ENCODE measurements around the gene OR2A2.

OR2A2 gene

GRCh38 chr7:144142187-144142586 lies 32.8 kb downstream of the OR2A2 start:
- Histone ChIP-seq H3K4me3 (ENCODE audit: low read length) (no peak overlapping the region), H3K27me3 (ENCODE audit: insufficient read depth, low read length) (no peaks in the 10 kb centered on the region), H3K4me1 (ENCODE audit: insufficient read depth, low read length) (no peaks in the 10 kb centered on the region), H3K36me3 (ENCODE audit: insufficient read depth, low read depth, low read length) (no peaks in the 10 kb centered on the region), H3K27ac (ENCODE audit: low read length) (no peak overlapping the region), H3K9ac (ENCODE audit: low read depth, low read length) (no peak overlapping the region), H3K9me3 (ENCODE audit: insufficient read depth, low read depth, low read length) (peaks cover 5% of the 10 kb centered on the region)

DNA sequence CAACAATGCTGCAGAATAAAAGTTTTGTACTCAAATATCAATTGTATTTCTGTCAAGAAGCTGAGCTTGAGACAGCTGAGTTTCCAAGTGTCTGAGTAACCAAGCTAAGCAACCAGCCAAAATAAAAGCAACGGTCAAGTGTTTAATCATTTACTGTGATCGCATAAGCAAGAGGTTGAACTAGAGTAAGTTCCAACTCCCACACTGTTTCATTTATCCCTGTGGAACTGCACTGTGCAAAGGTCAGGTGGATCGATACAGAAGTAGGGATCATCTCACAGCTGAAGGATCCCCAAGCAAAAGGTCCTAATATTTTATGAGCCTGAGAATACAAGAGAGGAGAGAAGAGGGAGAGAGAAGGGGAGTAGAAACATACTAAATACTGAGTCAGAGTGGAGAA lies 35.0 kb downstream of the OR2A2 start:
- H3K27me3 ChIP-seq (ENCODE audit: insufficient read depth, low read length): no peaks in the 10 kb centered on the region
- peaks cover 19% of the 10 kb centered on the region for H3K9me3 ChIP-seq (ENCODE audit: insufficient read depth, low read depth, low read length)
- H3K36me3 ChIP-seq (ENCODE audit: insufficient read depth, low read depth, low read length): no peaks in the 10 kb centered on the region
- no peak overlapping the region for H3K27ac ChIP-seq (ENCODE audit: low read length)
- no peak overlapping the region for H3K9ac ChIP-seq (ENCODE audit: low read depth, low read length)
- no peak overlapping the region for H3K4me3 ChIP-seq (ENCODE audit: low read length)
- H3K4me1 ChIP-seq (ENCODE audit: insufficient read depth, low read length): no peaks in the 10 kb centered on the region

DNA sequence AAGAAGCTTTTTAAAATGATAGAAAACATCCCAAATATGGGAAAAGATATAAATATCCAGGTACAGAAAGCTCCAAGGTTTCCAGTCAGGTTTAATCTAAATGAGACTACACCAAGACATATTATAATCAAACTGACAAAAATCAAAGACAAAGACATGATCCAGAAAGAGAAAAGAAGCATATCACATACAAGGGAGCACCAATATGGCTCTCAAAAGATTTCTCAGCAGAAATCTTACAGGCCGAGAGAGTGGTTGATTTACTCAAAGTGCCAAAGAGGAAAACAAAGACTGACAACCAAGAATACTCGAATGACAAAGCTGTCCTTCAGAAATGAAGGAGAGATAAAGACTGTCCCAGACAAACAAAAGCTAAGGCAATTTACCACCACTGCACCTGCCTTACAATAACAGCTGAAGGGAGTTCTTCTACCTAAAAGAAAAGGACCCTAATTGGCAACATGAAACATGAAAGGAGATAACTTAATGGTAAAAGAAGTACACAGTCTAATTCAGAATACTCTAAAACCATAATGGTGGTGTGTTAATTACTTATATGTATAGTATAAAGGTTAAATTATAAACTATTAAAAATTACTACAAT lies 38.9 kb downstream of the OR2A2 start:
- no peak overlapping the region for H3K9ac ChIP-seq (ENCODE audit: low read depth, low read length)
- no peaks in the 10 kb centered on the region for H3K27me3 ChIP-seq (ENCODE audit: insufficient read depth, low read length)
- no peaks in the 10 kb centered on the region for H3K4me1 ChIP-seq (ENCODE audit: insufficient read depth, low read length)
- H3K27ac ChIP-seq (ENCODE audit: low read length): no peak overlapping the region
- H3K4me3 ChIP-seq (ENCODE audit: low read length): no peak overlapping the region
- H3K9me3 ChIP-seq (ENCODE audit: insufficient read depth, low read depth, low read length): peaks cover 23% of the 10 kb centered on the region
- H3K36me3 ChIP-seq (ENCODE audit: insufficient read depth, low read depth, low read length): no peaks in the 10 kb centered on the region

DNA sequence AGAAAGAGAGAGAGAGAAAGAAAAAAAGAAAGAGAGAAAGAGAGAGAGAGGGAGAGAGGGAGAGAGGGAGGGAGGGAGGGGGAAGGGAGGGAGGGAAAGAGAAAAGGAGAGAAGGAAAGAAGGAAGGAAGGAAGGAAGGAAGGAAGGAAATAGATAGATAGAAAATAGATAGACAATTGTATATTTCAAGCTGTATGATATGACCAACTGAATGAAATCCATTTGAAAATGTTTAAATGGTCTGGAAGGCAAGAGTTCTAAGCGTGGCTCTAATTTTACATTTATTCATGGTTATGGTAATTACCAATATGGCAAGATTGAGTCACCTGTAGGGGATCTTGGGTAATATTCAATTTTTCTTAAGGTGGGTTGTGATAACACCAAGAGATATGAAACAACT lies 49.5 kb downstream of the OR2A2 start:
- Histone ChIP-seq H3K9ac (ENCODE audit: low read depth, low read length) (no peak overlapping the region), H3K27me3 (ENCODE audit: insufficient read depth, low read length) (no peaks in the 10 kb centered on the region), H3K4me1 (ENCODE audit: insufficient read depth, low read length) (no peaks in the 10 kb centered on the region), H3K4me3 (ENCODE audit: low read length) (no peak overlapping the region), H3K27ac (ENCODE audit: low read length) (no peak overlapping the region), H3K36me3 (ENCODE audit: insufficient read depth, low read depth, low read length) (no peaks in the 10 kb centered on the region), H3K9me3 (ENCODE audit: insufficient read depth, low read depth, low read length) (no peaks in the 10 kb centered on the region)
